Uterus (tissue), 2 donors: ENCODE measurements around the gene UBE2E1.
A peak's percentile ranks its signal among the peaks of the same experiment; 100 is the strongest.

Source experiments
- POLR2A ChIP-seq, 2 donors: fragments of 450-650 bp; IDR thresholded peaks; one replicate each; pipeline ENCODE4 v1.6.1; 2016; ENCODE audit warnings: antibody characterized with exemption in 2 of 2, mild to moderate bottlenecking in 1 of 2, moderate library complexity in 1 of 2
- TF ChIP-seq, protein P1 (sequence below), 4 experiments: fragments of 200-600 bp in 2 of 4; fragments of 450-650 bp in 2 of 4; sonication (generic) in 2 of 4; IDR thresholded peaks; one replicate each; pipeline ENCODE4 v1.5.1; 2016 to 2019; ENCODE audit warnings: antibody characterized with exemption in 4 of 4, mild to moderate bottlenecking in 2 of 4, moderate library complexity in 1 of 4

DNA sequence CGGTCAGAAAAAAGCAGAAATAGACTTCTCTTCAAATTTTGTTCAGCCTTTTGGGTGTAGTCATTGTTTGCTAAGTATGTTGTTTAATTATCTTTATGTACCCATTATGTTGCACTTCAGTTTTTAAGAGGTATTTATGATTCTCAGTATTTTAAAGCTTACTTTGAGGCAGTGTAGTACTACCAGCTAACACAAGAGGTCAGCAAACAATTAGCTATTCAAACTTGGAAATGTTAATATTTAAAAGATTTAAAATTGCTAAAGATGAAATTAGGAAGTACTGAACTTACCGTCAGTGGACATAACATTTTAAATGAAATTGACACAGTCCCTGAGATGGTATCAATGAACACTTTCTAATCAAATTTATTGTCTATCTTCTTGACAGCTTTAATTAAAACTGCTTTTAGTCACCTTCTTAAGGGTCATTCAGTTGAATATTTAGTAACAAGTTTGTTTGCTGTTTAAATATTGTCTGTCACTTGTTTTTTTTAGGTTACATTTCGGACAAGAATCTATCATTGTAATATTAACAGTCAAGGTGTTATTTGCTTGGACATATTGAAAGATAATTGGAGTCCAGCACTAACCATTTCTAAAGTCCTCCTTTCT is 83.0 kb downstream of the UBE2E1 start:
- TF ChIP-seq POLR2A (IDR thresholded peaks at IDR 0.05), result no peak
- TF ChIP-seq, protein P1, sequence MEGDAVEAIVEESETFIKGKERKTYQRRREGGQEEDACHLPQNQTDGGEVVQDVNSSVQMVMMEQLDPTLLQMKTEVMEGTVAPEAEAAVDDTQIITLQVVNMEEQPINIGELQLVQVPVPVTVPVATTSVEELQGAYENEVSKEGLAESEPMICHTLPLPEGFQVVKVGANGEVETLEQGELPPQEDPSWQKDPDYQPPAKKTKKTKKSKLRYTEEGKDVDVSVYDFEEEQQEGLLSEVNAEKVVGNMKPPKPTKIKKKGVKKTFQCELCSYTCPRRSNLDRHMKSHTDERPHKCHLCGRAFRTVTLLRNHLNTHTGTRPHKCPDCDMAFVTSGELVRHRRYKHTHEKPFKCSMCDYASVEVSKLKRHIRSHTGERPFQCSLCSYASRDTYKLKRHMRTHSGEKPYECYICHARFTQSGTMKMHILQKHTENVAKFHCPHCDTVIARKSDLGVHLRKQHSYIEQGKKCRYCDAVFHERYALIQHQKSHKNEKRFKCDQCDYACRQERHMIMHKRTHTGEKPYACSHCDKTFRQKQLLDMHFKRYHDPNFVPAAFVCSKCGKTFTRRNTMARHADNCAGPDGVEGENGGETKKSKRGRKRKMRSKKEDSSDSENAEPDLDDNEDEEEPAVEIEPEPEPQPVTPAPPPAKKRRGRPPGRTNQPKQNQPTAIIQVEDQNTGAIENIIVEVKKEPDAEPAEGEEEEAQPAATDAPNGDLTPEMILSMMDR (IDR thresholded peaks at IDR 0.05), result peak; percentile 71 to 84 (median 78)
